ENCODE results near the gene TMEM52B. TPM values are rescaled to one million over a fixed set of nuclear protein-coding genes. Genes with fewer than 3 reads are reported as not detected.

TMEM52B gene
- total and polyA plus RNA-seq, 3 donors from 2014 or later, result 0.74 to 1.2 (median 0.76) TPM

DNA sequence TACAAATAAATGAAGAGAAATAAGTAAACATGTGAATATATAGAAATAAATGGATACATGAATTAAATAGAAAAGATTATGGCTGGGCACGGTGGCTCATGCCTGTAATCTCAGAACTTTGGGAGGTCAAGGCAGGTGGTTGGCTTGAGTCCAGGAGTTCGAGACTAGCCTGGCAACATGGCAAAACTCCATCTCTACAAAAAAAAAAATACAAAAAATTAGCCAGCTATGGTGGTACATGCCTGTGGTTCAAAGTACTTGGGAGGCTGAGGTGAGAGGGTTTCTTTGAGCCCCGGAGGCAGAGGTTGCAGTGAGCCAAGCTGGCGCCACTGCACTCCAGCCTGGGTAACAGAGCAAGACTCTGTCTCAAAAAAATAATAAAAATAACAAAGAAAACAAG is 43.7 kb upstream of the TMEM52B start:
- Histone ChIP-seq H3K9me3 (no peaks in the 10 kb centered on the region), H3K4me1 (no peaks in the 10 kb centered on the region), H3K36me3 (ENCODE audit: low read depth, missing control alignments) (no peaks in the 10 kb centered on the region), H3K4me3 (no peak overlapping the region), H3K27me3 (no peaks in the 10 kb centered on the region), H3K27ac (no peak overlapping the region)
- no peak for DNase-seq
- 63 to 65% methylated on average over 4 of the region's 4 CpGs for WGBS, 2 donors
- TF ChIP-seq POLR2A (IDR thresholded peaks at IDR 0.05), result no peak
- intact Hi-C loops (cut with DNase I; ENCODE audit: low total_unique reads), result loop anchor here (10.0 kb wide), 1 partner anchor 100 kb away; the partner anchor contains the start of gene CLEC9A

GRCh38 chr12:10136637-10137205 is 42.1 kb upstream of the TMEM52B start:
- H3K4me3 ChIP-seq, result no peak overlapping the region
- H3K36me3 ChIP-seq (ENCODE audit: low read depth, missing control alignments), result no peaks in the 10 kb centered on the region
- H3K4me1 ChIP-seq, result no peaks in the 10 kb centered on the region
- no peak for DNase-seq
- no peaks in the 10 kb centered on the region for H3K9me3 ChIP-seq
- no peaks in the 10 kb centered on the region for H3K27me3 ChIP-seq
- TF ChIP-seq, protein P1, sequence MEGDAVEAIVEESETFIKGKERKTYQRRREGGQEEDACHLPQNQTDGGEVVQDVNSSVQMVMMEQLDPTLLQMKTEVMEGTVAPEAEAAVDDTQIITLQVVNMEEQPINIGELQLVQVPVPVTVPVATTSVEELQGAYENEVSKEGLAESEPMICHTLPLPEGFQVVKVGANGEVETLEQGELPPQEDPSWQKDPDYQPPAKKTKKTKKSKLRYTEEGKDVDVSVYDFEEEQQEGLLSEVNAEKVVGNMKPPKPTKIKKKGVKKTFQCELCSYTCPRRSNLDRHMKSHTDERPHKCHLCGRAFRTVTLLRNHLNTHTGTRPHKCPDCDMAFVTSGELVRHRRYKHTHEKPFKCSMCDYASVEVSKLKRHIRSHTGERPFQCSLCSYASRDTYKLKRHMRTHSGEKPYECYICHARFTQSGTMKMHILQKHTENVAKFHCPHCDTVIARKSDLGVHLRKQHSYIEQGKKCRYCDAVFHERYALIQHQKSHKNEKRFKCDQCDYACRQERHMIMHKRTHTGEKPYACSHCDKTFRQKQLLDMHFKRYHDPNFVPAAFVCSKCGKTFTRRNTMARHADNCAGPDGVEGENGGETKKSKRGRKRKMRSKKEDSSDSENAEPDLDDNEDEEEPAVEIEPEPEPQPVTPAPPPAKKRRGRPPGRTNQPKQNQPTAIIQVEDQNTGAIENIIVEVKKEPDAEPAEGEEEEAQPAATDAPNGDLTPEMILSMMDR (IDR thresholded peaks at IDR 0.05), result no peak
- no peak for TF ChIP-seq POLR2A (IDR thresholded peaks at IDR 0.05)
- WGBS, 2 donors, result 67 to 76% methylated on average over 13 of the region's 13 CpGs
- intact Hi-C loops (cut with DNase I; ENCODE audit: low total_unique reads), result loop anchor here (10.0 kb wide), 1 partner anchor 102 kb away; the partner anchor contains the start of gene CLEC9A
- H3K27ac ChIP-seq, result no peak overlapping the region

DNA sequence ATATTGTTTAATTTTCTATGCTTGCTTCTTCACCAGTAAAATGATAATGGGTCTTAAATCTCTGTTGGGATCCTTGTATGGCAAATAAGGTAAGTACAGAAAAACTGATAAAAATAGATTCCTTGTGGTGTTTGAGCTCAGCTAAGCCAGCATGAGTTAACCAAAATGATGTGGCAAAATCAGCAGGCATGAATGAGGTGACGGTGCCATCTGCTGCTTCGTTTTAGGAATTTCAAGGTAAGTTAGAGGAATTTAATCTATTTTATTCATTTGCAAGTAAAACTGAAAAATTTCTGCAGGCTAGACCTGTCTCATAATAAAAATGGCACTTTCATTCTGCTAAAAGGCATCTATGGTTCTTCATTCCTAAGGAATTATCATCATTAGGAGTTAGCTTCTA is 38.8 kb upstream of the TMEM52B start:
- no peaks in the 10 kb centered on the region for H3K36me3 ChIP-seq (ENCODE audit: low read depth, missing control alignments)
- TF ChIP-seq POLR2A (IDR thresholded peaks at IDR 0.05), result no peak
- TF ChIP-seq, protein P1 (IDR thresholded peaks at IDR 0.05), result peak; percentile 42 to 81 (median 57)
- H3K4me1 ChIP-seq, result no peaks in the 10 kb centered on the region
- intact Hi-C loops (cut with DNase I; ENCODE audit: low total_unique reads), result no loop called here
- 15 to 47% methylated on average over 2 of the region's 2 CpGs for WGBS, 2 donors
- H3K9me3 ChIP-seq, result no peaks in the 10 kb centered on the region
- H3K27me3 ChIP-seq, result no peaks in the 10 kb centered on the region
- H3K4me3 ChIP-seq, result no peak overlapping the region
- peak; percentile 57 for DNase-seq
- no peak overlapping the region for H3K27ac ChIP-seq

GRCh38 chr12:10142976-10143589 is 35.7 kb upstream of the TMEM52B start:
- Histone ChIP-seq H3K27me3 (no peaks in the 10 kb centered on the region), H3K4me1 (no peaks in the 10 kb centered on the region), H3K27ac (no peak overlapping the region), H3K9me3 (no peaks in the 10 kb centered on the region), H3K36me3 (ENCODE audit: low read depth, missing control alignments) (no peaks in the 10 kb centered on the region), H3K4me3 (no peak overlapping the region)
- TF ChIP-seq POLR2A (IDR thresholded peaks at IDR 0.05), result no peak
- TF ChIP-seq, protein P1 (IDR thresholded peaks at IDR 0.05), result no peak
- intact Hi-C loops (cut with DNase I; ENCODE audit: low total_unique reads), result no loop called here
- WGBS, 2 donors, result 0% methylated on average over 1 of the region's 1 CpG
- no peak for DNase-seq

- WGBS, 2 donors, result 87 to 97% methylated on average over 5 of the region's 5 CpGs
- Histone ChIP-seq H3K4me1 (peaks cover 2% of the 10 kb centered on the region), H3K36me3 (ENCODE audit: low read depth, missing control alignments) (no peaks in the 10 kb centered on the region), H3K27ac (no peak overlapping the region), H3K4me3 (no peak overlapping the region), H3K9me3 (no peaks in the 10 kb centered on the region), H3K27me3 (no peaks in the 10 kb centered on the region)
- intact Hi-C loops (cut with DNase I; ENCODE audit: low total_unique reads), result no loop called here
- DNase-seq, result no peak
- TF ChIP-seq, protein P1 (IDR thresholded peaks at IDR 0.05), result no peak
- TF ChIP-seq POLR2A (IDR thresholded peaks at IDR 0.05), result no peak
These were observed 31.0 kb upstream of the TMEM52B start for GRCh38 chr12:10147714-10148403.
